Measurements from ENCODE around the gene CACFD1. TPM values are rescaled to one million over a fixed set of nuclear protein-coding genes. Genes with fewer than 3 reads are reported as not detected.

The CACFD1 gene
- 26.0 and 27.0 TPM in 2 replicates for total RNA-seq (2022)
- percentile 64 among the genes with signal in this experiment for Bru-seq, nascent RNA
- BruChase-seq, experiment 1, labeled RNA remaining after a 2-hour chase, result percentile 61 among the genes with signal in this experiment
- BruChase-seq, experiment 2, labeled RNA remaining after a 6-hour chase, result percentile 71 among the genes with signal in this experiment
- long read RNA-seq, transcript CACFD1-202 (5 exons, 2,794 nt), result major isoform, 15 of 36 reads
- long read RNA-seq, partial matches to known transcripts, result 13 of 36 reads
- long read RNA-seq, other reads (novel, unspliced or antisense), result 6 of 36 reads

GRCh38 chr9:133459476-133460404 lies at the start of gene CACFD1:
Gene CACFD1 (plus strand): TSS chr9:133459978. CDS start chr9:133460067, 89 bp downstream.
- CTCF ChIA-PET, result interaction anchor here (0.5 to 2.2 kb wide), 24 partner anchors 12 to 540 kb away, joined by 3 to 22 read pairs (median 5); partner anchors contain the start of genes MED22, REXO4, RPL7A and SLC2A6
- peaks cover 25% of the 10 kb centered on the region for H3K36me3 Mint-ChIP-seq (ENCODE audit: insufficient read depth, unreplicated experiment)
- BruUV-seq (replicated peaks), result no TSS peak
- peak within 1 kb of the TSS; percentile 70 for H3K4me3 ChIP-seq (ENCODE audit: low read depth, low read length)
- no peaks in the 10 kb centered on the region for H3K9me3 Mint-ChIP-seq (ENCODE audit: unreplicated experiment)
- H3K27me3 Mint-ChIP-seq (ENCODE audit: insufficient read depth, unreplicated experiment), result no peaks in the 10 kb centered on the region
- H3K4me1 Mint-ChIP-seq (ENCODE audit: low read depth, unreplicated experiment), result no peaks in the 10 kb centered on the region
- H3K9me3 ChIP-seq, result no peaks in the 10 kb centered on the region
- no peak for TF ChIP-seq CTCF (IDR thresholded peaks at IDR 0.05; ENCODE audit: insufficient read depth in 1 of 2, low read depth in 1 of 2, low read length in 1 of 2, severe bottlenecking in 1 of 2, unreplicated experiment in 1 of 2)
- intact Hi-C loops (cut with micrococcal nuclease; ENCODE audit: unreplicated experiment), result loop anchor here (1.0 to 5.0 kb wide), 2 partner anchors 20 to 42 kb away; partner anchors contain the start of genes REXO4 and SLC2A6
- H3K4me3 Mint-ChIP-seq (ENCODE audit: unreplicated experiment), result peak within 1 kb of the TSS; percentile 78
- peak; percentile 97 to 99 for DNase-seq
- H3K4me1 ChIP-seq, result peaks cover 12% of the 10 kb centered on the region
- H3K27me3 ChIP-seq (replicated peaks; ENCODE audit: control insufficient read depth, insufficient read depth, low read length), result no peaks in the 10 kb centered on the region
- peak within 1 kb of the TSS; percentile 77 for H3K27ac Mint-ChIP-seq (ENCODE audit: unreplicated experiment)
- POLR2A ChIA-PET, result interaction anchor here (0.5 to 2.2 kb wide), 24 partner anchors 12 to 788 kb away, joined by 3 to 28 read pairs (median 4); partner anchors contain the start of genes BRD3OS, GTF3C5, MED22 and REXO4
- no peaks in the 10 kb centered on the region; the same call in 1 of the 2 replicates for H3K36me3 ChIP-seq (ENCODE audit: control insufficient read depth, insufficient read depth, low read length)

- H3K36me3 Mint-ChIP-seq (ENCODE audit: insufficient read depth, unreplicated experiment), result peaks cover 47% of the 10 kb centered on the region
- TF ChIP-seq CTCF (IDR thresholded peaks at IDR 0.05; ENCODE audit: insufficient read depth in 1 of 2, low read depth in 1 of 2, low read length in 1 of 2, severe bottlenecking in 1 of 2, unreplicated experiment in 1 of 2), result no peak
- CTCF ChIA-PET, result no interaction called here
- no peak overlapping the region for H3K4me3 Mint-ChIP-seq (ENCODE audit: unreplicated experiment)
- no peak overlapping the region for H3K27ac Mint-ChIP-seq (ENCODE audit: unreplicated experiment)
- H3K4me3 ChIP-seq (ENCODE audit: low read depth, low read length), result no peak overlapping the region
- H3K9me3 ChIP-seq, result no peaks in the 10 kb centered on the region
- no peak for DNase-seq
- no peaks in the 10 kb centered on the region for H3K27me3 Mint-ChIP-seq (ENCODE audit: insufficient read depth, unreplicated experiment)
- H3K27me3 ChIP-seq (replicated peaks; ENCODE audit: control insufficient read depth, insufficient read depth, low read length), result no peaks in the 10 kb centered on the region
- BruUV-seq (replicated peaks), result no TSS peak
- intact Hi-C loops (cut with micrococcal nuclease; ENCODE audit: unreplicated experiment), result loop anchor here (5.0 kb wide), 1 partner anchor 42 kb away; the partner anchor contains the start of gene CACFD1
- H3K4me1 Mint-ChIP-seq (ENCODE audit: low read depth, unreplicated experiment), result peaks cover 11% of the 10 kb centered on the region
- no peaks in the 10 kb centered on the region for H3K9me3 Mint-ChIP-seq (ENCODE audit: unreplicated experiment)
- peaks cover 3% of the 10 kb centered on the region; the same call in 1 of the 2 replicates for H3K36me3 ChIP-seq (ENCODE audit: control insufficient read depth, insufficient read depth, low read length)
- POLR2A ChIA-PET, result no interaction called here
- H3K4me1 ChIP-seq, result peaks cover 11% of the 10 kb centered on the region
These were observed 44.6 kb upstream of the CACFD1 start for GRCh38 chr9:133415170-133415569.
